Coronary artery (tissue), 2 donors: ENCODE data around the gene PTCD1.
A peak's percentile ranks its signal among the peaks of the same experiment; 100 is the strongest.

Experiments used
- DNase-seq: peaks from one replicate; pipeline ENCODE4 v3.0.0-alpha.2; 2017; ENCODE audit warnings: low spot score
- H3K27ac ChIP-seq, 2 donors: fragments of 200-600 bp; sonication (generic); one replicate each; pipeline ENCODE4 v1.5.1; 2016 to 2019
- H3K4me3 ChIP-seq: fragments of 200-600 bp; sonication (generic); 2 replicates; pipeline ENCODE4 v1.5.1; 2016; ENCODE audit warnings: mild to moderate bottlenecking, moderate library complexity
- TF ChIP-seq, protein P1 (sequence below): fragments of 200-600 bp; sonication (generic); IDR thresholded peaks from one replicate; pipeline ENCODE4 v1.5.1; 2019; ENCODE audit warnings: antibody characterized with exemption

Gene PTCD1

DNA sequence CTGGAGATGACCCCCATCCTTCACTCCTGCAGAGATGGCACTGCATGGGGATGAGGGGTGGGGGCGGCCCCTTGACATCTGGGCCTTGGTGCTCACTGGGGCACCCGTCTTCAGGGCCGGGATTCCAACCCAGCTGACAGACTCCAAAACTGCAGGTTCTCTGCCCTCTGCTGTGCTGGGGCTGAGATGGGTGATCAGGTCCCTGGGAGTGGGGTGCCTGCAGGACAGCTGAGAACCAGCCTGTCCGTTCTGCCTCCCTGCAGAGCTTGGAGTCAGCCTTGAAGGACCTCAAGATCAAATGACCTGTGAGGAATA lies 44.5 kb downstream of the PTCD1 start:
- peak overlapping the region in 1 of 2 donors; percentile 84 for H3K27ac ChIP-seq

DNA sequence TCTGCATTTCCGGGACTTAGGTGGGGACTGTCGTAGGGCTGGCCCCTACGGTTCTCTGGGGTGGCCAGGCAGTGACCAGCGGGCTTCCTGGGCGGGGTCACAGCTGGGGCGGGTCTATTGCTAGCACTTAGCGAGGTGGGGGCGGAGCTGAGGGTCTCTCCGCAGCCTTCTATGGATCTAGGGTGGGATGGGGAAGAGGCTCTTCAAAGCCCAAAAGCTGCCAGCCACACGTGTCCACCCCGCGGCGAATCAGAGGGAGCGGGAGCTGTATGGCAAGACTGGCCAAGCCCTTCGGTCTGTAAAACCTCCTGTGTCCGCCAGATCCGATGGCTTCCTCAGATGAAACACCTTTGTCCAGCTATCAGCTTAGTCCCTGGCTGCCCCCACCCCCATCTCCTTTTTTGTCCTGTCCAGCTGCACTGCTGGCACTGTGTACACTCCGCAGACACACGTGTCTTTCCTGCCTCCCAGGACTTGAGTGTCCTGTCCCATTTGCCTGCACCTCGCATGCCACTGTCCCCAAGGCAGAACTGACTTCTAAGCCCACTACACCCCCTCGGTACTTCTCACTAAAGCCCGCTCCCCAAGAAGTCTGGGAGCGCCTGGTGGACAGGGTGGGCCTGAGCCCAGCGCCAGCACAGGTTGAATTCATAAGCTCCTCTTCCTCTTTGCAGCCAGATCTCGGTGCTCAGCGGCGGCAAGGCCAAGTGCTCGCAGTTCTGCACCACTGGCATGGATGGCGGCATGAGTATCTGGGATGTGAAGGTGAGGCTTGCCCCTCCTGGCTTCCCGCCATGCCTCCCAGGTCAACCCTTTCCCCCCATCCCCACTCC lies 45.0 kb downstream of the PTCD1 start:
- H3K27ac ChIP-seq: peak overlapping the region; percentile 55 to 84
- peak overlapping the region; percentile 67 for H3K4me3 ChIP-seq
- TF ChIP-seq, protein P1, sequence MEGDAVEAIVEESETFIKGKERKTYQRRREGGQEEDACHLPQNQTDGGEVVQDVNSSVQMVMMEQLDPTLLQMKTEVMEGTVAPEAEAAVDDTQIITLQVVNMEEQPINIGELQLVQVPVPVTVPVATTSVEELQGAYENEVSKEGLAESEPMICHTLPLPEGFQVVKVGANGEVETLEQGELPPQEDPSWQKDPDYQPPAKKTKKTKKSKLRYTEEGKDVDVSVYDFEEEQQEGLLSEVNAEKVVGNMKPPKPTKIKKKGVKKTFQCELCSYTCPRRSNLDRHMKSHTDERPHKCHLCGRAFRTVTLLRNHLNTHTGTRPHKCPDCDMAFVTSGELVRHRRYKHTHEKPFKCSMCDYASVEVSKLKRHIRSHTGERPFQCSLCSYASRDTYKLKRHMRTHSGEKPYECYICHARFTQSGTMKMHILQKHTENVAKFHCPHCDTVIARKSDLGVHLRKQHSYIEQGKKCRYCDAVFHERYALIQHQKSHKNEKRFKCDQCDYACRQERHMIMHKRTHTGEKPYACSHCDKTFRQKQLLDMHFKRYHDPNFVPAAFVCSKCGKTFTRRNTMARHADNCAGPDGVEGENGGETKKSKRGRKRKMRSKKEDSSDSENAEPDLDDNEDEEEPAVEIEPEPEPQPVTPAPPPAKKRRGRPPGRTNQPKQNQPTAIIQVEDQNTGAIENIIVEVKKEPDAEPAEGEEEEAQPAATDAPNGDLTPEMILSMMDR: no peak
- DNase-seq: no peak

More for the DNA sequence above, 44.5 kb downstream of the PTCD1 start:
- no peak for DNase-seq
- H3K4me3 ChIP-seq: no peak overlapping the region
- TF ChIP-seq, protein P1: no peak

DNA sequence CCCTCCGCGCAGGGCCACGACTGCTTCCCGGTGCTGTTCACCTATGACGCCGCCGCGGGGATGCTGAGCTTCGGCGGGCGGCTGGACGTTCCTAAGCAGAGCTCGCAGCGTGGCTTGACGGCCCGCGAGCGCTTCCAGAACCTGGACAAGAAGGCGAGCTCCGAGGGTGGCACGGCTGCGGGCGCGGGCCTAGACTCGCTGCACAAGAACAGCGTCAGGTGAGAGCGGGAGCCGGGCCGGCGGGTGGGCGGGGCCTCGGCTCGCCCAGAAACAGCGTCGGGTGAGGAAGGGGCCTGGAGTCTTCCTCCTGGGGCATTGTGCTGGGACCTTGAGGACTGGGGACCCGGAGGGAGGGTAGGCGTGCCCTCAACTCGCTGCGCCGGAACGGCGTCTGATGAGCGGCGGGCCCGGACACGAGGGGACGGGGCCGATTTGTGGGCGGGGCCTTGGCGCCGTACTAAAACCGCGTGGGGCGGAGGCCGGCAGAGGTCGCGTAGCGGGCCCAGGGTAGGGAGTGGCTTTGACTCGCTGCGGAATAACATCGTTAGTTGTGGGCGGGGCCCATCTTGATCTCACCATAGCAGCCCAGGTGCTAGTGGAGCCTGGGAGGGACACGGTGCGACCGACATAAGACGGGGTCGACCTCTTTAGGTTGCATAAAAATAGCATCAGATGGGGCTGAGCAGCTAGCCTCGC lies 45.8 kb downstream of the PTCD1 start:
- Histone ChIP-seq H3K27ac (peak overlapping the region; percentile 55 to 84), H3K4me3 (peak overlapping the region; percentile 67)
- no peak for DNase-seq
- TF ChIP-seq, protein P1: no peak

DNA sequence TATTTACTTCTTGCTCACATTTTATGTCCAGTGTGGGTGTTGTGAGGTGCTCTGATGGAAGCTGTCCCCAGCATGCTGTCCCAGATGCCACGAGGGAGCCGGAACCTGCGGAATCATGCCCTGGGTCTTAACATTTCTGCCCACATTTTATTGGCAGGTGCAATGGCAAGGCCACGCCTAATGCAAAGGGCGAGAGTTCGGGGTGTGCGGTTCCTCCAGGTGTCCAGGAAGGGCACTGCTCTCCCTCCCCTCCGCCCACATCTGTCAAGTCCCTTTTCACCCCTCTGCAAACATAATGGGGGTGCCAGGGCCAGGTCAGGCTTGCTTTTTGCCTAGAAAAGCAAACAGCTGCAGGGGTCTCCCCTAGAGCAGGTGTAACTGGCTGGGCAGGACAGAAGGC lies 46.6 kb downstream of the PTCD1 start:
- DNase-seq: no peak
- H3K27ac ChIP-seq: peak overlapping the region in 1 of 2 donors; percentile 84
- peak overlapping the region; percentile 67 for H3K4me3 ChIP-seq
- TF ChIP-seq, protein P1: no peak

DNA sequence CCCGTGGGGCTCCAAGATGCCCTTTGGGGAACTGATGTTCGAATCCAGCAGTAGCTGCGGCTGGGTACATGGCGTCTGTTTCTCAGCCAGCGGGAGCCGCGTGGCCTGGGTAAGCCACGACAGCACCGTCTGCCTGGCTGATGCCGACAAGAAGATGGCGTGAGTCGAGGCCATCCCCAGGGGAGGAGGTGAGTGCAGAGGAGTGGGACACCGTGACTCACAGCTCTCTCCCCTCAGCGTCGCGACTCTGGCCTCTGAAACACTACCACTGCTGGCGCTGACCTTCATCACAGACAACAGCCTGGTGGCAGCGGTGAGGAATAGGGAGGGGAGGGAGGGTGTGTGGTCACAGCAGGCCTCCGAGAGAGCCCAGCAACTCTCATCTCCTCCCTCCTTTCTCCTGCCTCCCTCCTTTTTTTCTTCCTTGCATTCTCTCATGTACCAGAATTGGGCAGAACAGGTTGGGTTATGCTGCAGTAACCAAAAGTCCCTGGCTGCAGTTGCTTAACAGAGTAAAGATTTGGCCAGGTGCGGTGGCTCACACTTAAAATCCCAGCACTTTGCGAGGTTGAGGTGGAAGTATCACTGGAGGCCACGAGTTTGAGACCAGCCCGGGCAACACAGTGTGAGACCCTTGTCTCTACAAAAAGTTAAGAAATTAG lies 47.5 kb downstream of the PTCD1 start:
- Histone ChIP-seq H3K4me3 (no peak overlapping the region), H3K27ac (no peak overlapping the region)
- TF ChIP-seq, protein P1: no peak
- no peak for DNase-seq

DNA sequence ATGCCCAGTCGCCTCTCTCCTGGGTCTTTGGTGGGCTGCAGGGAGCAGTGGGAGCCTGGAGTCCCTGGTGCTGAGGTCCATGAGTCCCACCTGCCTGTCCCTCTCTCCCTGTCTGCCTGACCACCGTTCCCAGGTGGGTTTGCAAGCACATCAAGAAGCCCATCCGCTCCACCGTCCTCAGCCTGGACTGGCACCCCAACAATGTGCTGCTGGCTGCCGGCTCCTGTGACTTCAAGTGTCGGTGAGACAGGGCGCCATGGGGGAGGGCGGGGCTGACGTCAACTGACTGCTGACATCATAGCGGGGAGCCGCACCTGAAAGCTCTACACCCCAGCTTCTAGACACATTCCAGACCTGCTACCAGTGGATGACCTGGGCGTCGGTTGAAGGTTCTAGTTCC lies 48.8 kb downstream of the PTCD1 start:
- TF ChIP-seq, protein P1: no peak
- DNase-seq: no peak
- Histone ChIP-seq H3K27ac (no peak overlapping the region), H3K4me3 (no peak overlapping the region)
